NCI-H128 (cell line): Measurements from ENCODE around the gene ANXA2R.

ENCODE experiments used
- DNase-seq: peaks from one replicate; lab custom pipeline; 2025; ENCODE audit not compliant: unreplicated experiment; lab: John Stamatoyannopoulos, UW

Gene ANXA2R

DNA sequence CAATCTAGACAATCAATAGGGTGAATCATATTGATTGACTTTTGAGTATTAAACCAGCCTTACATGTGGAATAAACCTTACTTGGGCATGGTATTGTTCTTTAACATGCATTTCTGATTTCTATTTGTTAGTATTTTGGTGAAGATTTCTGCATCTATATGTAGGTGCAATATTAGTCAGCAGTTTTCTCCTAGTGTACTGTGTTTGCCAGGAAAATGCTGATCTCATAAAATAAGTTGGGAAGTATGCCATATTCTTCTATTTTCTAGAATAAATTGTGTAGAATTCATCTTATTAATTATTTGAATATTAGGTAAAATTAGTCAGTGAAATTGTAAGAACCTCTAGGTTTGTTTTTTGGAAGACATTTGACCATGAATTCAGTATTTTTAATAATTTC, 38.4 kb downstream of the ANXA2R start:
- no peak for DNase-seq

GRCh38 chr5:43000914-43001313, 39.2 kb downstream of the ANXA2R start:
- no peak for DNase-seq

DNA sequence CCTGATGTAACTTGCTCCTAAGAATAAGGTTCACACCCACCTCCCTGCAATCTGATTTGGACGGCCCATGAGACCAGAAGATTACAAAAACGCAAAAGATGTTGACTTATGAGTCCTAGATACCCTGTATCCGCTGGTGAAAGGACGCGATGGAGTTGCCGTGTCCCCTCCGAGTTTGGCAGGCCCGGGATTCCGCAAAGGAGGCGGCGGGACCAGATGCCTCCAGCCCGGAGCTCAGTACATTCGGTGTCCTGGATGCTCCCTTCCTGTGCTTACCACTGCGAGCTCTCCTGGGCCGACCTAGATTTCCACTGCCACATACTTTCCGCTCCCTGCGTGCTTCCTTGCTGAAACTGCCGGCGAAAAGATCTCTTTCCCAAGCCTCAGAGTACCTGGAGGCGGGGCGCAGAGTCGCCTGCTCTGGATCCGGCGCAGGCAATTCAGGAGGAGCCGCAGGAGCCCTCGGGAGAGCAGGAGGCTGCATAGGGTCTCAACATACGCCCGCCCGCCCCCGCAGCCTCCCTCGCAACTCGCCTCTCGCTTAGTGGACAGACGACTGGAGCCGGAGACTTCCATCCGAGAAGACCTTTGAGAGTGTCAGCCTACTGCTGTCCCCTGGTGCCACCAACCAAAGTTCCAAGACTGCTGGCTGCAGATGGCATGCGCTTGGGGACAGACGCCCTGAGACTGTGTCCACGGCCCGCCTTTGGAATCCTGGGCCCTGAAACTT, 39.8 kb downstream of the ANXA2R start:
- DNase-seq: no peak

DNA sequence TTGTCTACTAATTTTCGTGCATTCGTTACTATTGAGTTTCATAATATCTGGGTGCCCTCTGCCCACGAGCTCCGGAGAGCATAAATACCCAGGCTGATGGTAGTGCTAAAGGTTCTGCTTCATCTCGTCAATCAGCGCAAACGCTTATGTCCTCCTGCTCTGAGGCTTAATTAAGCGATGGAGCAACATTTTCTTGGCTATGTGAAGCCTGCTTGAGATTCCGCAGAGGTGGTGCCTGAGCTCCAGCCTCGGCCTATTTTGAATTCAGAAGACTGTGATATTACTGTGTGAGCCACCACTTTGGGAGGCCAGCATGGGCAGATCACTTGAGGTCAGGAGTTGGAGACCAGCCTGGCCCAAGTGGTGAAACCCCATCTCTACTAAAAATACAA, 44.8 kb downstream of the ANXA2R start:
- DNase-seq: no peak

DNA sequence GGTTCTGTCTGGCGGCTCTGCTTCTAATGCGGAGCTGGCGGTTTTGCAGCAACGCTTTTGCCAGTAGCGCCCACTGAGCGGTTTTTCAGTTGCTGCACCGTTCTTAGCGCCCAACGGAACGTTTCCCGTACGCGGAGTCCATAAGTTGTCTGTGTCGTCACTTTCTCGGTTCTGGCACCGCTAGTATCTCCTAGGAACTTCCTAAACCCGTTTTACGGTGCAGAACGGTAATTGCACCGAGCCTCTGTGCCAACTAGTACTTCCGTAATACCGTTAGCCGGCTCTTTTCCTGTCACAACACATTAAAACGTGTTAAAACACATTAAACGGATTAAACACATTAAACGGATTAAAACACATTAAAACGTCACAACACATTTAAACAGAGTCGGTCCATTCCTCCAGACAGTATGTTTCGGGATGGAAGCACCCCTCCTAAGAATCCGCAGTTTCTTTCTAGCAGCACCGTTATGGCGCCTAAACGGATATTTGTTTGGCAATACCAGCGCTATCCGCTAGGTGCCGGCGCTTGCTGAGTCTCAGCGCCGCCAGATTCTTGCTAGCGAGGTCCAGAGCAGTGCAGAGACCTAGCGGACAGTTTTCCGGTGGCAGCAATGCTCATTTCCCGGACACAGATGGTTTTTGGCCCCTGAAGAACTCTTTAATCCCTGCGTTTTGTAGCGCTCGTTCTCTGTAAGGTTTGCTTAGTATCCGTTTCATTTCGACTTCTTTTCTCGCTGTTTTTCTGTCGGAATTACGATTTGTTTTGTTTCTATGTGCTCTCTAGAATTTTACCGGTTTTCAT, 45.4 kb downstream of the ANXA2R start:
- DNase-seq: no peak

- DNase-seq: no peak
Measured at GRCh38 chr5:42994246-42994554, 45.9 kb downstream of the ANXA2R start.

GRCh38 chr5:42993516-42994245, 46.4 kb downstream of the ANXA2R start:
- DNase-seq: no peak

DNA sequence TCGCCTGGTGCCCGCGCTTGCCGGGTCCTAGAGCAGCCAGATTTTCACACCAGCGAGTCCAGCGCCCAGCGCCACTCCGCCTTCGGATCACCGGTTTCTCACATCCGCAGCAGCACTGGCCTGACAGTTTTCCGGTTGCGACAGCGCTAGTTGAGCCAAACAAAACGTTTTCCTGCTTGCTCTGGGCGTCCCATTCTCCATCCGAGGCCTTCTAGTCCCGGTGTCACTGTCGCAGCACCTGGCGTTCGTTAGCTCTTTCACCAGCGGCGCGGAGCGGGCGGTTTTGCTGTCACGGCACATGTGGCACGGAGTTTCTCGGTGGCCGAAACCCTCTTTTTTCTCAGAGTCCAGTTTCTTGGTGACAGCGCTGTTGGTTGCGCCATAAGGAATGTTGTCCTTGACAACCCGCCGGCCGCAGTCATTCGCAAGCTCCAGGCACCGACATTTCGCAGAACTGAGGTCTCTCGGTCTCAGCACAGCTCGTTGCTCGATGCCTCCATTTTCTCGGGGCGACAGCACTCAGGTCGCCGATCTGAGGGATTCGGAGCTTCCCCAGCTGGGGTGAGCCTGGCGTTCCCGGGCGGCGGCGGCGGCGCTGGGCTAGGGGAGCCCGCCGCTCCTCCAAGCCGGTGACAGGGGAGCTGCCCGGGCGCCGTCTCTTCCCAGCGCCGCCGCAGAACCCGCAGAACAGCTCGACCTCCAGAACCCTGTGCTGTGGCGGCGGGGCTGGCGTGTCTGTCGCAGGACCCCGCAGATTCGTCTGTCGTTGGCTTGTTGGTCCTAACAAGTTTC, 47.8 kb downstream of the ANXA2R start:
- DNase-seq: no peak

- no peak for DNase-seq
Measured at GRCh38 chr5:42991404-42992087, 48.6 kb downstream of the ANXA2R start.

DNA sequence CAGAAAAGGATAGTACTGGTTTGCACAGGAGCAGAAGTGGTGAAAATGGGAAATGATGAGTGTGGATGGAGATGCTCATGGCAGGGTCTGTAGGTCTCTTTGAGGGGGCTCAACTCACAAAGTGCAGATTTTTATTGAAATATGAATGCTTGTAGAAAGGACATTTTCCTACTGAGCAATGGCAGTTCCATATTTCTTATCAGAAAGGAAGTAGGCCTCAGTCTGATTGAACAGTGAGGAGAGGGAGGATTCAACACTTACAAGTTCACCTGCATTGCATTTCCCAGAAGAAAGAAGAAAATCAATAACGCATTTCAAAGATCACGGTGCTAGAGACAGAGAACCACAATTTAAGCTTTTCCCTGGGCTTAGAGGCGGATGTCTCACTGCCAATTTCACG, 49.2 kb downstream of the ANXA2R start:
- DNase-seq: no peak
